GM12878 (cell line): ENCODE measurements around the gene GAMT. TPM values are rescaled to one million over a fixed set of nuclear protein-coding genes. Genes with fewer than 3 reads are reported as not detected.

ENCODE experiments used
- CBX3 ChIP-seq: fragments of 200-600 bp; sonication (generic); IDR thresholded peaks from 2 replicates; pipeline ENCODE4 v1.6.1; 2016; ENCODE audit warnings: low read depth, borderline replicate concordance
- CTCF ChIP-seq, 3 experiments: IDR thresholded peaks in 2 of 3; conservative IDR thresholded peaks in 1 of 3; 2 replicates each; pipeline ENCODE4 v1.5.1; 2011; ENCODE audit warnings: low read depth in 3 of 3, low read length in 3 of 3, mild to moderate bottlenecking in 3 of 3, control low read depth in 2 of 3, moderate library complexity in 2 of 3, inconsistent platforms in 1 of 3, mixed read lengths in 1 of 3; ENCODE audit not compliant: control insufficient read depth in 2 of 3, insufficient read depth in 1 of 3; ENCODE audit errors: extremely low read depth in 1 of 3
- E2F4 ChIP-seq: IDR thresholded peaks from 2 replicates; pipeline ENCODE4 v1.6.1; 2012; ENCODE audit warnings: low read depth, low read length, improper control_type of control experiment
- EGR1 ChIP-seq, 2 experiments: IDR thresholded peaks; 1 replicate in 1 of 2; 2 replicates in 1 of 2; pipeline ENCODE4 v1.6.1; 2011 to 2012; ENCODE audit warnings: low read depth in 2 of 2, low read length in 2 of 2, borderline replicate concordance in 1 of 2, mild to moderate bottlenecking in 1 of 2, moderate library complexity in 1 of 2
- KLF5 ChIP-seq: fragments of 450-650 bp; IDR thresholded peaks from 2 replicates; pipeline ENCODE4 v1.6.1; 2014; ENCODE audit warnings: mild to moderate bottlenecking; ENCODE audit not compliant: partially characterized antibody
- LARP7 ChIP-seq: fragments of 450-650 bp; IDR thresholded peaks from 2 replicates; pipeline ENCODE4 v1.6.1; 2017; ENCODE audit warnings: mild to moderate bottlenecking
- MEF2A ChIP-seq: IDR thresholded peaks from 2 replicates; pipeline ENCODE4 v1.6.1; 2011; ENCODE audit warnings: low read depth, mild to moderate bottlenecking, low read length, moderate library complexity; ENCODE audit not compliant: insufficient read depth
- MLLT1 ChIP-seq: fragments of 450-650 bp; IDR thresholded peaks from 2 replicates; pipeline ENCODE4 v1.6.1; 2016; ENCODE audit warnings: mild to moderate bottlenecking
- MYC ChIP-seq: IDR thresholded peaks from 2 replicates; pipeline ENCODE4 v1.6.1; 2011; ENCODE audit warnings: mild to moderate bottlenecking, low read length, moderate library complexity, inconsistent platforms; ENCODE audit not compliant: insufficient read depth, insufficient replicate concordance, insufficient read length, severe bottlenecking
- NFYB ChIP-seq: IDR thresholded peaks from 2 replicates; pipeline ENCODE4 v1.6.1; 2011; ENCODE audit warnings: low read depth, mild to moderate bottlenecking, low read length, improper control_type of control experiment, moderate library complexity; ENCODE audit not compliant: insufficient read depth
- NRF1 ChIP-seq: conservative IDR thresholded peaks from 2 replicates; pipeline ENCODE4 v1.6.1; 2011; ENCODE audit warnings: mild to moderate bottlenecking, low read depth, low read length, improper control_type of control experiment
- REST ChIP-seq: IDR thresholded peaks from 2 replicates; pipeline ENCODE4 v1.6.1; 2012; ENCODE audit warnings: mild to moderate bottlenecking, low read depth, low read length
- RUNX3 ChIP-seq: IDR thresholded peaks from 2 replicates; pipeline ENCODE4 v1.6.1; 2012; ENCODE audit warnings: low read length, inconsistent platforms
- SP1 ChIP-seq: IDR thresholded peaks from one replicate; pipeline ENCODE4 v1.6.1; 2011; ENCODE audit warnings: low read depth, low read length
- TAF1 ChIP-seq: IDR thresholded peaks from 2 replicates; pipeline ENCODE4 v1.6.1; 2011; ENCODE audit warnings: mild to moderate bottlenecking, low read depth, low read length, borderline replicate concordance
- TCF12 ChIP-seq: IDR thresholded peaks from 2 replicates; pipeline ENCODE4 v1.6.1; 2011; ENCODE audit warnings: low read depth, mild to moderate bottlenecking, low read length
- USF2 ChIP-seq: IDR thresholded peaks from 2 replicates; pipeline ENCODE4 v1.6.1; 2011; ENCODE audit warnings: low read depth, low read length, improper control_type of control experiment, borderline replicate concordance
- ZNF207 ChIP-seq: fragments of 450-650 bp; IDR thresholded peaks from 2 replicates; pipeline ENCODE4 v1.6.1; 2014; ENCODE audit warnings: antibody characterized with exemption, mild to moderate bottlenecking, borderline replicate concordance
- ZNF217 ChIP-seq: fragments of 450-650 bp; IDR thresholded peaks from 2 replicates; pipeline ENCODE4 v1.6.1; 2017; ENCODE audit warnings: antibody characterized with exemption, mild to moderate bottlenecking
- polyA plus RNA-seq, 11 experiments: library from polyadenylated mRNA; depleted of rRNA in 4 of 11; unstranded in 6 of 11; stranded (reverse) in 5 of 11; fragments of >200 nt; fragmentation: Nextera tagmentation in 4 of 11; fragmentation: Illumina TruSeq in 1 of 11; extraction: Ambion mirVana in 4 of 11; extraction: Trizol in 1 of 11; gene quantifications; 1 replicate in 1 of 11; 2 replicates in 10 of 11; pipeline versions ENCODE4 v1.2.1 to v1.2.3, GENCODE V29; 2011 to 2016; ENCODE audit warnings: inconsistent platforms in 2 of 11, missing spikeins in 2 of 11, low read depth in 1 of 11
- total RNA-seq, 4 experiments: library from RNA; depleted of rRNA in 3 of 4; stranded (reverse); fragments of >200 nt in 3 of 4; fragmentation: Illumina TruSeq in 1 of 4; extraction: Trizol in 1 of 4; gene quantifications; 2 replicates each; pipeline versions ENCODE4 v1.2.1 to v1.2.3, GENCODE V29; 2013 to 2021

Gene GAMT
- total and polyA plus RNA-seq, 10 of the 15 experiments (the other 5 are each of a cell fraction or from before 2014, with no cell fraction given) = 1.6 to 131 (median 38.8) TPM

- TF ChIP-seq REST (no peak), KLF5 (peak; percentile 75), TAF1 (0 out of 2 replicates have a peak, but pooled peaks have one; percentile 35), RUNX3 (peak; percentile 49), SP1 (peak; percentile 81), USF2 (peak; percentile 57), MLLT1 (peak; percentile 43; the same call in 1 of the 2 replicates), CTCF (IDR thresholded peaks at IDR 0.05 in 2 of 3, conservative IDR thresholded peaks at IDR 0.05 in 1 of 3; ENCODE audit: control insufficient read depth in 2 of 3, extremely low read depth in 1 of 3, insufficient read depth in 1 of 3, low read depth in 3 of 3, low read length in 3 of 3) (peak; percentile 41 to 45 (median 42); a peak in 5 of 6 replicates), E2F4 (peak; percentile 39; the same call in 1 of the 2 replicates), NFYB (peak; percentile 46; the same call in 1 of the 2 replicates), ZNF217 (peak; percentile 68; the same call in 1 of the 2 replicates), CBX3 (no peak), LARP7 (peak; percentile 61; the same call in 1 of the 2 replicates), MEF2A (0 out of 2 replicates have a peak, but pooled peaks have one; percentile 68), EGR1 (IDR thresholded peaks at IDR 0.05; ENCODE audit: borderline replicate concordance in 1 of 2, low read depth in 2 of 2, low read length in 2 of 2) (peak; percentile 72 to 94; a peak in 1 of 3 replicates), NRF1 (peak; percentile 72), TCF12 (no peak), ZNF207 (peak; percentile 97), MYC (peak; percentile 87)
These were observed 5.6 kb upstream of the GAMT start (continued) for GRCh38 chr19:1406774-1407527.
